Pancreas (tissue), 10 donors: ENCODE results near the gene BCS1L. TPM values are rescaled to one million over a fixed set of nuclear protein-coding genes. Genes with fewer than 3 reads are reported as not detected.

ENCODE experiments used
- ATAC-seq, 4 donors: fragments of 200-7000 bp; cut with Tn5 transposase; one replicate each; pipeline versions ENCODE4 v1.8.0 to v1.9.1; 2020; ENCODE audit warnings: mild to moderate bottlenecking in 4 of 4, moderate library complexity in 4 of 4
- DNase-seq, 6 donors: peaks; one replicate each; pipeline ENCODE4 v3.0.0-alpha.2; 2020
- FAIRE-seq: peaks from 2 replicates; lab custom pipeline; 2012; peaks lifted over from hg19 to GRCh38; lab: Jason Lieb, UNC
- H3K27ac ChIP-seq, 4 donors: fragments of 200-600 bp; sonication (generic); 1 replicate in 3 of 4; 2 replicates in 1 of 4; pipeline versions ENCODE4 v1.5.0 to v1.8.0; 2020
- H3K27me3 ChIP-seq, 4 donors: fragments of 200-600 bp; one replicate each; pipeline ENCODE4 v1.8.0; 2021
- H3K36me3 ChIP-seq, 3 donors: fragments of 200-600 bp; sonication (generic) in 1 of 3; one replicate each; pipeline versions ENCODE4 v1.5.0 to v1.8.0; 2020 to 2021
- H3K4me1 ChIP-seq, 3 donors: fragments of 200-600 bp; one replicate each; pipeline ENCODE4 v1.8.0; 2021
- H3K4me3 ChIP-seq, 4 donors: fragments of 200-600 bp; sonication (generic) in 2 of 4; one replicate each; pipeline versions ENCODE4 v1.5.0 to v1.8.0; 2020 to 2021
- H3K9me3 ChIP-seq, 4 donors: fragments of 200-600 bp; one replicate each; pipeline ENCODE4 v1.8.0; 2021
- CTCF ChIP-seq, 4 donors: fragments of 200-600 bp; sonication (generic) in 3 of 4; IDR thresholded peaks; one replicate each; pipeline versions ENCODE4 v1.5.0 to v1.8.0; 2021; ENCODE audit warnings: antibody characterized with exemption in 4 of 4
- WGBS, 2 donors: extraction: QIAGEN DNeasy Blood & Tissue Kit; methylation state at CpG; one replicate each; pipeline ENCODE4 v1.1.7; 2013; 5-methylcytosine and 5-hydroxymethylcytosine counted together
- intact Hi-C, 3 donors: fragments of 100-400 bp; cut with DNase I; formaldehyde crosslinking; loops; one replicate each; pipeline versions ENCODE4 v1.11.1 to v1.14.2; 2022
- polyA plus RNA-seq, 2 donors: library from polyadenylated mRNA; stranded (reverse); fragments of 200-250 nt; gene quantifications; one replicate each; pipeline ENCODE4 v1.2.3, GENCODE V29; 2013
- total RNA-seq, 6 donors: library from RNA; stranded (reverse); fragmentation: NEBNext Ultra II Directional in 4 of 6; extraction: Animal tissue kit (Norgen Biotek cat#: 25700) in 4 of 6; gene quantifications; one replicate each; pipeline versions ENCODE4 v1.2.1 to v1.2.4, GENCODE V29; 2021 to 2023
- donor health status: healthy with polysubstance abuse.
- donor health status: DM: no; HTN: no; CAD: no; lungs with moderate emphysema.
- donor health status: DM: no; HTN: no; CAD: no.
- donor health status: control.
- donor health status: control.
- donor health status: Bipolar disorder and iron deficiency.
- donor health status: DM: yes; HTN: yes; CAD: no.
- donor health status: DM: no; HTN: no; CAD: no.
- donor health status: DM: no; HTN: no; CAD: no.
- donor health status: DM: yes; HTN: yes; CAD: no.

Gene BCS1L, protein sequence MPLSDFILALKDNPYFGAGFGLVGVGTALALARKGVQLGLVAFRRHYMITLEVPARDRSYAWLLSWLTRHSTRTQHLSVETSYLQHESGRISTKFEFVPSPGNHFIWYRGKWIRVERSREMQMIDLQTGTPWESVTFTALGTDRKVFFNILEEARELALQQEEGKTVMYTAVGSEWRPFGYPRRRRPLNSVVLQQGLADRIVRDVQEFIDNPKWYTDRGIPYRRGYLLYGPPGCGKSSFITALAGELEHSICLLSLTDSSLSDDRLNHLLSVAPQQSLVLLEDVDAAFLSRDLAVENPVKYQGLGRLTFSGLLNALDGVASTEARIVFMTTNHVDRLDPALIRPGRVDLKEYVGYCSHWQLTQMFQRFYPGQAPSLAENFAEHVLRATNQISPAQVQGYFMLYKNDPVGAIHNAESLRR
- 10 to 100 TPM; 16.3 to 34.1 (median 23.1) TPM for total RNA-seq
- 100 to 1,000 TPM in 1 of 2 donors, 10 to 100 TPM in 1; 84.2 to 110 TPM for polyA plus RNA-seq

GRCh38 chr2:218659258-218659987, at the start of gene BCS1L, which contains the start of gene ZNF142:
Gene BCS1L (plus strand): TSS chr2:218659683. CDS start chr2:218660988, 1,305 bp downstream.
Gene ZNF142 (minus strand): TSS chr2:218659623. CDS start chr2:218656429, 3,194 bp downstream.
- peak; percentile 83 to 95 (median 90) for DNase-seq
- no peak for TF ChIP-seq CTCF (IDR thresholded peaks at IDR 0.05)
- ATAC-seq, result peak; percentile 97 to 99 (median 98)
- Histone ChIP-seq H3K4me1 (peaks cover 0 to 15% (median 11%) of the 10 kb centered on the region in 3 donors), H3K27ac (peak within 1 kb of the TSS in 3 of 4 donors; percentile 18 to 53 (median 48)), H3K9me3 (no peaks in the 10 kb centered on the region), H3K4me3 (peak within 1 kb of the TSS; percentile 75 to 95 (median 82)), H3K36me3 (peaks cover 0 to 42% (median 17%) of the 10 kb centered on the region in 3 donors), H3K27me3 (no peaks in the 10 kb centered on the region)
- intact Hi-C loops, result loop anchor here in 1 of 3 donors (10.0 kb wide), 1 partner anchor 255 kb away; no protein-coding TSS in a partner anchor
- WGBS, 2 donors, result 0 to 1% methylated on average over 45 to 49 of the region's 49 CpGs
- FAIRE-seq, result peak; percentile 26

GRCh38 chr2:218615868-218616315, 43.6 kb upstream of the BCS1L start:
- Histone ChIP-seq H3K4me1 (no peaks in the 10 kb centered on the region), H3K27ac (no peak overlapping the region), H3K9me3 (no peaks in the 10 kb centered on the region), H3K4me3 (no peak overlapping the region), H3K36me3 (no peaks in the 10 kb centered on the region), H3K27me3 (no peaks in the 10 kb centered on the region)
- intact Hi-C loops, result no loop called here
- no peak for TF ChIP-seq CTCF (IDR thresholded peaks at IDR 0.05)
- FAIRE-seq (no peak), DNase-seq (no peak), ATAC-seq (no peak)
- WGBS, 2 donors, result 70 to 77% methylated on average over 6 of the region's 6 CpGs

DNA sequence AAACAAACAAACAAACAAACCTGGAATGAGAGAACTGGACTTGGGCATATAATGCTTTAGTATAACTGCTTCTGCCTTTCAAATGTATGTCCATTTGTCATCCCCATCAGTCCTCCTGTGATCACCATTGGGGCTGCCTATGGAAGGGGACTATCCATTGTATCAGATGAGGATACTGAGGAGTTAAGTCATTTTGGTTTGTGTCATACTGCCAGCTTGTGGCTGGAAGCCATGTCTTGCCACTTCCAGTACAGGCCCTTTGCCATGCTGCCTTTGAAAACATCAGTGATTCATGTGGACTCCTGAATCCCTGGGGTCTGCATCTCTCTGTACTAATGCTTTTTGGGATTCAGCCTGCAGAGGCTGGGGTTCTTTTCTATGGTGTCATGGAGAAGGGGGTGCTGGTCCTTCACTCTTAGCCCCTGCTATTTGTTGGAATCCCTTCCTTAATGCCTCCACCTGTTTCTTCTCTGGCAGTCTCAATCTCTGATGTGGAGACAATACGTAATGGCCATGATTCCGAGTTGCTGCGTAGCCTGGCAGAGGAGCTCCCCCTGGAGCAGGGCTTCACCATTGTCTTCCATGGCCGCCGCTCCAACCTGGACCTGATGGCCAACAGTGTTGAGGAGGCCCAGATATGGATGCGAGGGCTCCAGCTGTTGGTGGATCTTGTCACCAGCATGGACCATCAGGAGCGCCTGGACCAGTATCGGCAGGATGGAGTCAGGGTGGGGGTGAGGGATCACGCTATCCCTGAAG, 41.2 kb upstream of the BCS1L start:
- intact Hi-C loops, result no loop called here
- TF ChIP-seq CTCF (IDR thresholded peaks at IDR 0.05), result no peak
- no peak for FAIRE-seq

DNA sequence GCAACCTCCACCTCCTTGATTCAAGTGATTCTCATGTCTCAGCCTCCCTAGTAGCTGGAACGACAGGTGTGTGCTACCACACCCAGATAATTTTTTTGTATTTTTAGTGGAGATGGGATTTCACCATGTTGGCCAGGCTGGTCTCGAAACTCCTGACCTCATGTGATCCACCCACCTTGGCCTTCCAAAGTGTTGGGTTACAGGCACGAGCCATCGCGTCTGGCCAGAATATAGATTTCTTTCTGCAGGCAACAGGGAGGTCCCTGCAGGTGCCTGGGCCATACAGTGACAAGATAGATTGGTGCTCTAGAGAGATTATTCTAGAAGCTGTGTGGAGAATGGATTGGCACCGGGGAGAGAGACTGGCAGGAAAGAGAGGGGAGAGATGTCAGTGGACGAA, 38.5 kb upstream of the BCS1L start:
- Histone ChIP-seq H3K27ac (no peak overlapping the region), H3K9me3 (no peaks in the 10 kb centered on the region), H3K4me1 (no peaks in the 10 kb centered on the region), H3K4me3 (no peak overlapping the region), H3K27me3 (no peaks in the 10 kb centered on the region), H3K36me3 (no peaks in the 10 kb centered on the region)
- intact Hi-C loops, result no loop called here
- DNase-seq, result no peak
- FAIRE-seq, result no peak
- WGBS, 2 donors, result 77 to 80% methylated on average over 7 of the region's 7 CpGs
- no peak for TF ChIP-seq CTCF (IDR thresholded peaks at IDR 0.05)
- no peak for ATAC-seq

More for the DNA sequence above, 41.2 kb upstream of the BCS1L start:
- H3K27me3 ChIP-seq, result no peaks in the 10 kb centered on the region
- no peak overlapping the region for H3K4me3 ChIP-seq
- ATAC-seq (no peak), DNase-seq (no peak)
- no peak overlapping the region for H3K27ac ChIP-seq
- no peaks in the 10 kb centered on the region for H3K36me3 ChIP-seq
- no peaks in the 10 kb centered on the region for H3K9me3 ChIP-seq
- WGBS, 2 donors, result 87 to 90% methylated on average over 9 of the region's 9 CpGs
- H3K4me1 ChIP-seq, result no peaks in the 10 kb centered on the region
